GM19455 (cell line): ENCODE data around the gene DNAH2.

ENCODE experiments used
- ATAC-seq: cut with Tn5 transposase; IDR thresholded peaks from one replicate; pipeline ENCODE4 v1.9.1; 2021; ENCODE audit not compliant: unreplicated experiment

The DNAH2 gene, protein sequence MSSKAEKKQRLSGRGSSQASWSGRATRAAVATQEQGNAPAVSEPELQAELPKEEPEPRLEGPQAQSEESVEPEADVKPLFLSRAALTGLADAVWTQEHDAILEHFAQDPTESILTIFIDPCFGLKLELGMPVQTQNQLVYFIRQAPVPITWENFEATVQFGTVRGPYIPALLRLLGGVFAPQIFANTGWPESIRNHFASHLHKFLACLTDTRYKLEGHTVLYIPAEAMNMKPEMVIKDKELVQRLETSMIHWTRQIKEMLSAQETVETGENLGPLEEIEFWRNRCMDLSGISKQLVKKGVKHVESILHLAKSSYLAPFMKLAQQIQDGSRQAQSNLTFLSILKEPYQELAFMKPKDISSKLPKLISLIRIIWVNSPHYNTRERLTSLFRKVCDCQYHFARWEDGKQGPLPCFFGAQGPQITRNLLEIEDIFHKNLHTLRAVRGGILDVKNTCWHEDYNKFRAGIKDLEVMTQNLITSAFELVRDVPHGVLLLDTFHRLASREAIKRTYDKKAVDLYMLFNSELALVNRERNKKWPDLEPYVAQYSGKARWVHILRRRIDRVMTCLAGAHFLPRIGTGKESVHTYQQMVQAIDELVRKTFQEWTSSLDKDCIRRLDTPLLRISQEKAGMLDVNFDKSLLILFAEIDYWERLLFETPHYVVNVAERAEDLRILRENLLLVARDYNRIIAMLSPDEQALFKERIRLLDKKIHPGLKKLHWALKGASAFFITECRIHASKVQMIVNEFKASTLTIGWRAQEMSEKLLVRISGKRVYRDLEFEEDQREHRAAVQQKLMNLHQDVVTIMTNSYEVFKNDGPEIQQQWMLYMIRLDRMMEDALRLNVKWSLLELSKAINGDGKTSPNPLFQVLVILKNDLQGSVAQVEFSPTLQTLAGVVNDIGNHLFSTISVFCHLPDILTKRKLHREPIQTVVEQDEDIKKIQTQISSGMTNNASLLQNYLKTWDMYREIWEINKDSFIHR (N-terminal part only)

DNA sequence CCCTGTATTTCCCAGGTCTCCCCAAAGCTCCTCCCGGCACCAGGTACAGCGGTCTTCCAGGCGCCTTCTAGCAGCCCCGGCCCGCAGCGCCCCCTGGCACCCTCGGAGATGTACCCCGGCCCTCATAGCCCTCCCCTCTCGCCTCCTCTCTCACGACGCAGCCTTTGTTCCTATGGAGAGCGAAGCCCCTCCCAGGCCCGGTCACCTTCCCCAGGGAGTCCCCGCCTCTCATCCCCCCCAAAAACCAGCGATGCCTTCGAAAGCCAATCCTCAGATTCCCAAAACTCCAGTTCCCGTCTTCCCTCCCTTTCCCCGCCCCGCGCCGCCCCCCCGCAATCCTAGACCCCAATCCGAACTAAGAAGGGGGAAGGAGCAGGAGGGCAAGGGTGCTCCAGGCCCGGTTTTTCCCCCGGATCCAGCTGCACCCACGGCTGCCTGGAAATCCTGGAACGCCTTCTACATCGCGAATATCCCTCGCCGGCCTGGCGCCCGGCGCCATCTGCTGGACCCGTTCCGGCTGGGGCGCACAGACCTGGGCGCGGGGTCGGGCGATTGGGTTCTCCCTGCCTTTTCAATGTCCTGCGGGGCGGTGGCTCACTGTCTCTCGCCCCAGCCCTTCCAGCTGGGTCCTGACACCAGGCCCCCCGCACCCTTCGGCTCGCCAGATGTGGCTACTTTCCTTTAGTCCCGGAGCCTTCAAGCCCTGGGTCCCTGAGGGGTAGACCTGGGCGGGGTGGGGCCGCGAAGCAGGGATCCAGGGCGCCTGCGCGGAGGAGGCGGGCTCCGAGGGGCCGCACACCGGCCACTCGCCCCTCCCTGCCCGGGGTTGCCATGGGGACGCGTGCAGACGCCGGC, at the start of gene DNAH2:
DNAH2 (plus strand) TSS at position 844 of the 855 bp plus-strand sequence. CDS start 1,991 bp downstream, outside the sequence.
- ATAC-seq = no peak

- no peak for ATAC-seq
Observed at GRCh38 chr17:7668482-7668881, 49.1 kb upstream of the DNAH2 start.

- ATAC-seq = no peak
Observed at GRCh38 chr17:7673239-7673638, 44.3 kb upstream of the DNAH2 start.

- no peak for ATAC-seq
Observed at GRCh38 chr17:7674934-7675333, 42.6 kb upstream of the DNAH2 start.

DNA sequence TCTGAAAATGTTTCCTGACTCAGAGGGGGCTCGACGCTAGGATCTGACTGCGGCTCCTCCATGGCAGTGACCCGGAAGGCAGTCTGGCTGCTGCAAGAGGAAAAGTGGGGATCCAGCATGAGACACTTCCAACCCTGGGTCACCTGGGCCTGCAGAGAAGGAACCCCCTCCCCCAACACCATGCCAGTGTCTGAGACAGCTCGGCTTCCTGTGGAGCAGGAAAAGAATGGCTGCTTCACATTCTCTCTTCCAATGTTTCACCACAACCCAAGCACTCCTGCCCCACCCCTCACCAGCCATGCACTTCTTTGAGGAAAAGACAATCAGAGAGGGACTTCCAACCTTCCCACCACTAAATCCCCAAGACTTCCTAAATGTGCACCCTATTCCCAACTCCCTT, 41.0 kb upstream of the DNAH2 start:
- ATAC-seq = no peak

DNA sequence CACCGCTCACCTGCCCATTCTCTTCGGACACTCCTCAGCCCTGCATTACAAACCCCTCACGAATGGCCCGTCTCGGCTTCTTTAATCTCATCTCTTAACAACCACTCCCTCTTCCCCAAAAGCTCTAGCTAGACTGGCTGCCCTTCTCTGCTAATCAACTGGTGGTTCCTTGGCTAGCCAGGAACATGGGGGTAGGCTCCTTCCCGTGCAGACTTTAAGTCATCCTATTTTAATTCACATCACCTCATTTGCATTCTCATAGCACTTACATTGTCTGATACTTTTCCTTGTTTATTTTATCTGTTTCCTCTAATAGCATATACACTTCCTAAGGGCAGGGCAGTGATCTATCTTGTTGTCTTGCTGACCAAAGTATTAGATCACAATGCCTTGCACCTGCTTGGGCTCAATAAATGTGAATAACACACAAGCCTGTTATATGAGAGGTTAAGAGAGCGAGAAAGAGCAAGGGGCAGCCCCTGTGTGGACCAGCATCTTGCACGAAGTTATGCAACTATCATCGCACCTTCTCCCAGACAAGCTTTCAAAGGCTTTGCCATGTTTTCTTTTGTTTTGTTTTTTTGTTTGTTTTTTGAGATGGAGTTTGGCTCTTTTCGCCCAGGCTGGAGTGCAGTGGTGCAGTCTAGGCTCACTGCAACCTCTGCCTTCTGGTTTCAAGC, 40.0 kb upstream of the DNAH2 start:
- ATAC-seq = no peak

- no peak for ATAC-seq
Observed at GRCh38 chr17:7684851-7685532, 32.6 kb upstream of the DNAH2 start.

- peak; percentile 51 for ATAC-seq
Observed at GRCh38 chr17:7685533-7686221, 31.9 kb upstream of the DNAH2 start.

GRCh38 chr17:7686222-7687071, 31.1 kb upstream of the DNAH2 start:
- peak; percentile 43 for ATAC-seq

GRCh38 chr17:7687072-7687907, 30.3 kb upstream of the DNAH2 start, which contains the start of gene TP53:
TP53 (minus strand) TSS chr17:7687490; CDS start chr17:7676594, 10,896 bp downstream.
- ATAC-seq = no peak

DNA sequence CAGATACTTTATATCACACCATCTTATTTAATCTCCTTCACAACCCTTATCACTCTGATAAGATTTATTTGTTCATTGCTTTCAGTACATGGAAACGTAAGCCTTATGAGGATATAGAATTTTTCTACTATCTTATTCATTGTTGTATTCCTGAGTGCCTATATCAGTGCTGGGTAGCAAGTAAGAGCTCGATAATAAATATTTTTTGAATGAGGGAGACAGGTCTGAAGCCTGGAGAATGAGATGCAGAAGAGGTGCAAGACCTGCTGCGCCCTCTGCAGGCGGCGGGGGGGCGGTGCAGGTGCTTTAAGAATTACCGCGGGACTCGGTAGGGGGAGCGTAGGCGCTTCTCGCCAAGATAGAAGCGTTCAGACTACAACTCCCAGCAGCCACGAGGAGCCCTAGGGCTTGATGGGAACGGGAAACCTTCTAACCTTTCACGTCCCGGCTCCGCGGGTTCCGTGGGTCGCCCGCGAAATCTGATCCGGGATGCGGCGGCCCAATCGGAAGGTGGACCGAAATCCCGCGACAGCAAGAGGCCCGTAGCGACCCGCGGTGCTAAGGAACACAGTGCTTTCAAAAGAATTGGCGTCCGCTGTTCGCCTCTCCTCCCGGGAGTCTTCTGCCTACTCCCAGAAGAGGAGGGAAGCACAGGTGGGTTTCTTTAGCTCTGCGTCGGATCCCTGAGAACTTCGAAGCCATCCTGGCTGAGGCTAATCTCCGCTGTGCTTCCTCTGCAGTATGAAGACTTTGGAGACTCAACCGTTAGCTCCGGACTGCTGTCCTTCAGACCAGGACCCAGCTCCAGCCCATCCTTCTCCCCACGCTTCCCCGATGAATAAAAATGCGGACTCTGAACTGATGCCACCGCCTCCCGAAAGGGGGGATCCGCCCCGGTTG, 29.4 kb upstream of the DNAH2 start, which contains the start of gene WRAP53:
WRAP53 (plus strand) TSS at position 570 of the 900 bp plus-strand sequence; CDS start at position 742, 172 bp downstream.
- ATAC-seq = peak; percentile 66

DNA sequence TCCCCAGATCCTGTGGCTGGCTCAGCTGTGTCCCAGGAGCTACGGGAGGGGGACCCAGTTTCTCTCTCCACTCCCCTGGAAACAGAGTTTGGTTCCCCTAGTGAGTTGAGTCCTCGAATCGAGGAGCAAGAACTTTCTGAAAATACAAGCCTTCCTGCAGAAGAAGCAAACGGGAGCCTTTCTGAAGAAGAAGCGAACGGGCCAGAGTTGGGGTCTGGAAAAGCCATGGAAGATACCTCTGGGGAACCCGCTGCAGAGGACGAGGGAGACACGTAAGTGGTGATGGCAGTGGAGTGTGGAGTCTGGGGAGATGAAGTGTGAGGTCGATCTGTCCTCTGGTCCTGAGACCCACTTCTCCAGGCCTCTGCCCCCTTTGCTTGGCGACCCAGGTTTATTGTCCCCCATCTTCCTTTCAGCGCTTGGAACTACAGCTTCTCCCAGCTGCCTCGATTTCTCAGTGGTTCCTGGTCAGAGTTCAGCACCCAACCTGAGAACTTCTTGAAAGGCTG, 28.7 kb upstream of the DNAH2 start:
- ATAC-seq = no peak

- ATAC-seq = no peak
Observed at GRCh38 chr17:7695586-7695985, 22.0 kb upstream of the DNAH2 start.

DNA sequence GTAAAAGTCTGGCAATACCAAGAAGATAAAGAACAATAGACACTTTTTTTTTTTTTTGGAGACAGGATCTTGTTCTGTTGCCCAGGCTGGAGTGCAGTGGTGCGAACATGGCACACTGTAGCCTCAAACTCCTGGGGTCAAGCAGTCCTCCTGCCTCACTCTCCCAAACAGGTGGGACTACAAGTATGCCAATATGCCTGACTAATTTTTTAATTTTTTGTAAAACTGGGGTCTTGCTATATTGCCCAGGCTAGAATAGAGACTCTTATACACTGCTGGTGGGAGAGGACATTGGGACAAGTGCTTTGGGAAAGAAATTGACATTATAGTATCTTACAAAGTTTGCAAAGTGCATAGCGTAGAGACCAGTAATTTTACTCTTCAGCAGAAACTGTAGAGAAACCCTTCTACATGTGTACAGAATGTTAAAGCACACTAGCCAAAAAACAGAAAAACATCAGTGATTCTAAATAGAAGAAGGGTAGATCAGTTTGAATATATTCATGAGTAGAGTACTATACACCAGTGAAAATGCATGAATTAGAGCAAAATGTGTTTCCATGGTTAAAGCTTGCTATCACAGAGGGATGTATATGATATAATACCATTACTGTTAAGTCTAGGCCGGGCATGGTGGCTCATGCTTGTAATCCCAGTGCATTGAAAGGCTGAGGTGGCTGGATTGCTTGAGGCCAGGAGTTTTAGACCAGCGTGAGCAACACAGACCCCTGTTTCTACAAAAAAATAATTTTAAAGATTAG, 19.5 kb upstream of the DNAH2 start:
- ATAC-seq = no peak

GRCh38 chr17:7700510-7700909, 17.0 kb upstream of the DNAH2 start:
- ATAC-seq = no peak
